Activated CD4-positive, alpha-beta T cell treated with anti-CD3 and anti-CD28 coated beads for 48 hours (primary cell): ENCODE data around the gene MARF1.
"Not testable (repeated sequence)": the region's sequence is repeated elsewhere in the genome, so short reads cannot be mapped to it uniquely, and the experiment has no call there.

Source experiments
- DNase-seq: peaks from one replicate; pipeline ENCODE4 v3.0.0-alpha.2; 2020

The MARF1 gene

DNA sequence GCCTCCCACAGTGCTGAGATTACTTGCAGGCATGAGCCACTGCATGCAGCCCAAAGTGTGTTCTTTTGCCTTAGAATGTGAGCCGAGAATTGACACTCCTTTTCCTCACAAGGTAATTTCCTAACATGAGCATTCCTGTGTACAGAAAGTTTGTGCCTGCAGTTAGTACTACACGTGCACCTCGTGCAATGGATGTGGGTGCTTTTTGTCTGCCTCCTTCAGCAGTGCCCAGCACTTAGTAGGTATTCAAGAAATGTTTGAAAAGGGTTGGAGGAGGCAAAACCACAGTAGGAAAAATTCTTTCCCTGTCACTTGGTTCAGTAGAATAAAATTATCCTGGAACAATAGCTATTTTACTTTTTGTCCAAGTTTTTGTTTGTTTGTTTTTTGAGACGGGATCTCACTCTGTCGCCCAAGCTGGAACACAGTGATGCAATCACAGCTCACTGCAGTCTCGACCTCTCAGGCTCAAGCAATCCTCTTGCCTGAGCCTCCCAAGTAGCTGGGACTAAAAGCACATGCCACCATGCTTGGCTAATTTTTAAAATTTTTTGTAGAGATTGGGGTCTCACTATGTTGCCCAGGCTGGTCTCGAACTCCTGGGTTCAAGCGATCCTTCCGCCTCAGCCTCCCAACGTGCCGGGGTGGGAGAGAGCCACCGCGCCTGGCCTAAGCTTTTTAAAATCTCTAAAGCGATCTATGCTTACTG, 9.5 kb upstream of the MARF1 start:
- DNase-seq, result no peak

DNA sequence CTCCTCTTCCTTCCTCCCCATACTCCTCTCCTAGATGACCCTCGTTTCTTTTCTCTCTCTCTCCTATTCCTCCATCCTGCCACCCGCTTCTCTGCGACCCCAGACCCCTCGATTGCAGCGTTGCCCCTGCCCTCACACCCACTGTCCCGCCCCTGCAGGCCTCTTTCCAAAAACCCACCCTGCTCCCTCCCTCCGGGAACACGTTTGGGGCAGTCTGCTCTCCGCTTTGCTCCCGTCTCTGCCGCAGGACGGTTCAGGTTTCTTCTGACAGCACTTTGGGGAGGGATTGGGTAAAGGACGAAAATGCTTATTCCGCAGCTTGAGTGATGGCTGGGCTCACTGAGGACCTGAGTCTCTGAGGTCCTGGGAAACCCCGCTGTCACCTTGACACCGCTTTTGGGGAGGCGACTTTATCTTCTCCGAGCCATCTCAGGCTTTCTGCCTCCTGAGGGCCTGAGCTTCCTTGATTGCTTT, 7.8 kb upstream of the MARF1 start:
- DNase-seq, result peak; percentile 59

DNA sequence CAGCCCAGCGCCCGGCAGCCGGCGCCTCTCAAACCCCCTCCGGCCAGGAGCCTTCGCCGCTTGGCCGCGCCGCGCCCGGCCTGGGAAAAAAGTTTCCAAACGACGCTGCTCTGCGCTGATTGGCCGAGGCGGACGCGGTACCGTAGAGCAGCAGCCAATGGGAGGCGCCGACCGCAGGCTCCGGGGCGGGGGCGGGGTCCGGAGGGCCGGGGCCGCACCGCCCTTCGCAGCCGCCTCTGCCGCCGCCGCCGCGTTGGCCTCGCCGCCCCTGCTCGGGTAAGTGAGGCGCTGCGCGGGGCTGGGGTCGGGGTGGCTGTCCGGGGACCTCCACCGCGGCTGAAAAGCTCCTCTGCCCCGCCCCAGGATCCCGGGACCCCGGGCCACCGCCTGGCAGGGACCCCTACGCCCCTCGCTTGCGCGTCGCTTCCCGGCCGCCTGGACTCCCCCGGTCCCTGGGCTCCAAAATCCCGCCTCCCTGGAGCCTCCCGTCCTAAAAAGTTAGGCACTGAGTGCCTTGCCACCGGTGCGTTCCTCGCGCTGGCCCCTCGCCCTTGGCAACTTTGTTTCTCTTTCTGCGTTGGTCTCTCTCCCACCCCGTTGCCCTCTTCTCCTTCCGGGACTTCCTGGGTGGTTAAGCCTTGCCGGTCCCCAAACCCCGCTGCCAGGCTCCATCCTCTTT, 7.2 kb upstream of the MARF1 start, which contains the start of gene NDE1:
TSS of gene NDE1 (plus strand) at position 227 of the 679 bp plus-strand sequence. CDS start 14,534 bp downstream, outside the sequence.
- DNase-seq, result peak; percentile 91

DNA sequence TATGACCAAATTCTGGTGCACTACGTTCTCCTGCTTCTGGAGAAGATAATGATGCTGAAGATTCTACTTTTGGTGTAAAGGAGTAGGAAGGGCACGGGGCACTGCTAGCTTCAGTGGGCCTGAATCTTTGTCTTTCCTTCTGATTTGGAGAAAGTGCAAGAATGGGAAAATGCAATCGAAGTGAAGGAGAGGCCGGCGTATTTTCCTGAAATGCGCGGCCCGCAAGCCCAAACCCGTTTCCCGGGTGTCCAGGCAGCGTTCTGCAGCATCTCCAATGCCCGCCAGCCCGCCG, 6.7 kb upstream of the MARF1 start:
- no peak for DNase-seq

DNA sequence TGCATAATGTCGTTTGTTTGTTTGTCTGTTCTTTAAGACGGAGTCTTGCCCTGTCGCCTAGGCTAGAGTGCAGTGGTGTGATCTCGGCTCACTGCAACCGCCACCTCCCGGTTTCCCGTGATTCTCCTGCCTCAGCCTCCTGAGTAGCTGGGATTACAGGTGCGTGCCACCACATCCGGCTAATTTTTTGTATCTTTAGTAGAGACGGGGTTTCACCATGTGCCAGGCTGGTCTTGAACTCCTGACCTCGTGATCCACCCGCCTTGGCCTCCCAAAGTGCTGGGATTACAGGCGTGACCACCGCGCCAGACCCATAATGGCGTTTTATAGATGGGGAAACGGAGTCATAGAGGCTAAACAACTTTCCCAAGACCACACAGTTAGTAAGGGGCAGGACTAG, 6.4 kb upstream of the MARF1 start:
- not testable (repeated sequence) for DNase-seq

DNA sequence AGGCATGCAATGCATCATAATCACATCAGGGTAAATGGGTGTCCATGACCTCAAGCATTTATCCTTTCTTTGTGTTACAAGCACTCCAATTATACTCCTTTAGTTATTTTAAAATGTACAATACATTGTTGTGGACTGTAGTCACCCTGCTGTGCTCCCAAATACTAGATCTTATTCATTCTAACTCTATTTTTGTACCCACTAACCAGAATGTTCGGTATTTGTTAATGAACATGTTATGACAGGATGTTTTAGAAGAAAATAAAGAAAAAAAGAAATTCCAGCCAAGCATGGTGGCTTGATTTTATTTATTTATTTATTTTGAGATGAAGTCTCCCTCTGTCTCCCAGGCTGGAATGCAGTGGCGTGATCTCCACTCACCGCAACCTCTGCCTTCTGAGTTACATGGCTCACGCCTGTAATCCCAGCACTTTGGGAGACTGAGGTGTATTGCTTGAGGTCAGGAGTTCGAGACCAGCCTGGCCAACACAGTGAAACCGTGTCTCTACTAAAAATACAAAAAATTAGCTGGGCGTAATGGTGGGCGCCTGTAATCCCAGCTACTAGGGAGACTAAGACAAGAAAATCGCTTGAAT, 5.3 kb upstream of the MARF1 start:
- DNase-seq, result no peak

DNA sequence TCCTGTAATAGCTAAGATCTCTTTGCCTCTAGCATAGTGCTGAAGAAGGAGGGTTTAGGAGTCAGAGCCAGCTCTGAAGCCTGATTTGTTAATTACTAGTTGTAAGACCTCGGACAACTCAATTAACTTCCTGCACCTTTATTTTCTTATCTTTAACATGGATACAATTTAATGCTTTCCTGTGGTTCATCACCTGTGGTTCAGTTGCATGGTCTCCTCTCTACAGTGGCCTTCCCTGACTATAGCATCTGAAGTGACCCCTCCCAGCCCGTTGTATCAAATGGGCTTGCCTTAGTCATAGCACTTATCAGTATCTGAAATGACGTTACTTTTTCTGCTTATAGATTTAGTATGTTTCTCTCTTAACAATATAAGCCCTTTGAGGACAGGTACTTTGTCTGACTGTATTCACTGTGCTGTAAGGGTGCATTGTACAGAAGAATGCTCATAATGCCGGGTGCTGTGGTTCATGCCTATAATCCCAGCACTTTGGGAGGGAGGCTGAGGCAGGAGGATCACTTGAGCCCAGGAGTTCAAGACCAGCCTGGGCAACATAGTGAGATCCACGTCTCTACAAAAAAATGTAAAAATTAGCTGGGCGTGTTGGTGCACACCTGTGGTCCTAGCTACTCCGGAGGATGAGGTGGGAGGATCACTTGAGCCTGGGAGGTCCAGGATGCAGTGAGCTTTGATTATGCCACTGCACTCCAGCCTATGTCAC, 4.5 kb upstream of the MARF1 start:
- no peak for DNase-seq

DNA sequence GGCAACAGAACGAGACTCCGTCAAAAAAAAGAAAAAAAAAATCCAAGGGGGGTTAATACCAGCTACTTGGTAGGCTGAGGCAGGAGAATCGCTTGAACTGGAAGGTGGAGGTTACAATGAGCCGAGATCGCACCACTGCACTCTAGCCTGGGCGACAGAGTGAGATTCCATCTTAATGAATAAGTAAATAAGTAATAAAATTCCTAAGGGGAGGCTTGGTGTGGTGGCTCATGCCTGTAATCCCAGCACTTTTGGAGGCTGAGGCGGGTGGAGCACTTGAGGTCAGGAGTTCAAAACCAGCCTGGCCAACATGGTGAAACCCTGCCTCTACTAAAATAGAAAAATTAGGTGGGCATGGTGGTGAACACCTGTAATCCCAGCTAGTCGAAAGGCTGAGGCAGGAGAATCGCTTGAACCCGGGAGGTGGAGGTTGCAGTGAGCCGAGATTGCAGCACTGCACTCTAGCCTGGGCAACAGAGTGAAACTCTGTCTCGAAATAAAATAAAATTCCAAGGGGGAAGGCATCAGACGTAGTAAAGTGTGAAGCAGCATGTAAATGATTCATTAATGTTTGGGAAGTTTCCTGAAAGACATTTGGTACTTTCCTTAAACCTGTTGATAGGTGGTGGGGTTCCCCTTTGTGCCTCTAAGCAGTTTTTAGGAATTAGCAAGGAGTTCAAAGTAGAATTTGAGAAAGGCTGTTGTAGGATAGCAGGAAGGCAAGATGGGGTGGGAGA, 3.8 kb upstream of the MARF1 start:
- DNase-seq, result not testable (repeated sequence)

DNA sequence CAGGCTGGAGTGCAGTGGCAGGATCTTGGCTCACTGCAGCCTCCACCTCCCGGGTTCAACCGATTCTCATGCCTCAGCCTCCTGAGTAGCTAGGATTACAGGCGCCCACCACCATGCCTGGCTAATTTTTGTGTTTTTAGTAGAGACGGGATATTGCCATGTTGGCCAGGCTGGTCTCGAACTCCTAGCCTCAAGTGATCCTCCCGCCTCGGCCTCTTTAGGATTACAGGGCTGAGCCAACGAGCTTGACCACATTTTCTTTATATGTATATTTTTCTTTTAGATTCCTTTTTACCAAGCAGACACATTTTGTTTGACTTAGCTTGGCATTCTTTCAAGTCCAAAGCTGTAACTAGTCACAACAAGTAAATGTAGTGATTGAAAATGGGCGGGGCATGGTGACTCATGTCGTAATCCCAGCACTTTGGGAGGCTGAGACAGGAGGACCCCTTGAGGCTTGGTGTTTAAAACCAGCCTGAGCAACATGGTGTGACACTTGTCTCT, 2.1 kb upstream of the MARF1 start:
- DNase-seq, result peak; percentile 66

DNA sequence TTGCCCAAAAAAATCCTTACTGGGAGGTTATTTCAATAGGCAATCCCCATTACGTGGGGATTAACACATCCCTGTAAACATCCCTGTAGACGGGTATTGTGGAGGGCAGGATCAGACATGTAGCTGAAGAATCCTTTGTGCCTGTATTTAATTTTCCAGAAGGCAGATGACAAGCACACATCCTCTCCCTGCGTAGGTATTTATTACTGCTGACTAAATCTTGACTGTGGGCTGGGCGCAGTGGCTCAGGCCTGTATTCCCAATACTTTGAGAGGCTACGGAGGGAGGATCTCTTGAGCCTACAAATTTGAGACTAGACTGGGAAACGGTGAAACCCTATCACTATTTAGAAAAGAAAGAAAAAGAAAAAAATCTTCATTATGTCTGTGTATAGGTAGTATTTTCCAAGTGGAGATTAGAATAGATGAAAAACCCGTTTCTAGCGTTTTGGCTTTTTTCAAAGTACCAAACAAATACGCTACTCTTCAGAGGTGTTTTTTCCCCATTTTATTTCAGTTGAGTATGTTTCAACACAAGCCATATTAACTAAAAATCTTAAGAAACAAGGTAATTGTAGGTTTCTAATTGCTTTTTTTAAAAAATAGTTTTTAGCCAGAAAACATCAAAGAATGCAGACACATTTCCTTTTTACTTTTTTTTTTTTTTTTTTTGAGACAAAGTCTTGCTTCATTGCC, 1.5 kb upstream of the MARF1 start:
- DNase-seq, result no peak

DNA sequence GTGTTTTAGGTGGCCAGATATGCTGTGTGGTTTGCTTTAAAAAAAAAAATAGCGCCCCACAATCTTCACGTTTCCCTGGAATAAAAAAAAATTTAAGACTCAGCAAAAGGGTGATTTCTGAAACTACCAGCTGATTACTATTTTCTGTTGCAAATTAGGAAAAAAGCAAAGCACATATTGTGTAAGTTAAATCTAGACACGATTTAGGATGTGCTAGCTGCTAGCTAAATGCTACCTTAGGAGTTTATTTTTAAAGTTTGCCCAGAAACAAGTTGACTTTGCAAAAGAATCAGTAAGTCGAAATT, 944 bp upstream of the MARF1 start:
- DNase-seq, result no peak

DNA sequence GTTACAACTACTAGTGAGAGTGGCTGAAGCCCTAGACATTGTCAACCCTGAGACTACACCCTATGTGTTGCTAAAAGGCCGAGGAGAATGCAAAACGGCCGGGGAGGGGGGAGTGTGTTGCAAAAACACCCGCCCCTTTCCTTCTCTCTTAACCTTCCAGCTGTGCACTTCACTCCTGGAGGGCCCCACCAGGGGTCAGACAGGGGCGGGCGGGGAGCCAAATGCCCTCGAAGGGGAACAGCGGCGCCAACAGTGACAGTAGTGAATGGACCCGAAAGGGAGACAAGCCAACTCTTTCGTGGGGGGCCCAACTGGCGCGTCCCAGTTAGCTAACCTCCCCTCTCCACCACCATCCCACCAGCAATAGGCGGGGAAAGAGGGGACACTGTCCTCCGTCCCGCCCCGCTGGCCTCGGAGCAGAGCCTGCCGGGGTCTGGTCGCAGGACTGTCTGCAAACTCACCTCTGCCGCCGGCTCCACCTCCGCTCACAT, 352 bp downstream of the MARF1 start:
- peak; percentile 90 for DNase-seq

DNA sequence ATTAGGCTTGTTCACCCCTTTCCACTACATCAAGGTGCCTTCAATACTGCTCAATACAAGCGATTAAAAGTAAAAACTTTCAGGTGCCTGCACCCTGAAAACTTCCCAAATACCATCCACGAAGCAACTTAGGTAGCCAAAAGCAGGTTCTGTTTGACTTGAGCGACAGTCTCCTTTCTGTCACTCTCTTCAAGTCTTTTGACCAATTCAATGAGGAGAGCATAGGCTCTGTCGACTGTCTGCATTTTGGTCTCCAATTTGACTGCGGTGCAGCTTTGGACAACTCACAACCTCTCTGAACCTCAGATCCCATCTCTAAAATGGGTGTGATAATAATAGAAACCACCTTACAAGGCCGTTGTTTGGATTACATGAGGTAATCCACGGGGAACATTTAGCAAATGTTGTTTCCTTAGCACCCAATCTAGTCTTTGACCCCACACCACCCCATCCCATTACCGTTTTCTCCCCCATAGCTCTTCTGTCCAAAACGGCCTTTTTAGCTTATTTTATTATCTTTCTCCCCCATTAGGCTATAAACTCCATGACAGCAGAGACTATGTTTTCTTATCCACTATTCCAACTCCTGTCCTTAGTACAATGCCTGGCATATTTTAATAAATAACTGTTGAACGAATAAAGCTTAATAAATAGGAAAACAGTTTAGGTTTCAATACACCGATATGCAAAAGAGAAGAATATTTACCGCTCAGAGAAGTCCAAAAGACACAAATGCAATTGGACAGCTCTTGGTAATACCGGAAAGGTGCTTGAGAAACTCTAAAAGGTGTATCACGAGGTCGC, 999 bp downstream of the MARF1 start:
- DNase-seq, result no peak

DNA sequence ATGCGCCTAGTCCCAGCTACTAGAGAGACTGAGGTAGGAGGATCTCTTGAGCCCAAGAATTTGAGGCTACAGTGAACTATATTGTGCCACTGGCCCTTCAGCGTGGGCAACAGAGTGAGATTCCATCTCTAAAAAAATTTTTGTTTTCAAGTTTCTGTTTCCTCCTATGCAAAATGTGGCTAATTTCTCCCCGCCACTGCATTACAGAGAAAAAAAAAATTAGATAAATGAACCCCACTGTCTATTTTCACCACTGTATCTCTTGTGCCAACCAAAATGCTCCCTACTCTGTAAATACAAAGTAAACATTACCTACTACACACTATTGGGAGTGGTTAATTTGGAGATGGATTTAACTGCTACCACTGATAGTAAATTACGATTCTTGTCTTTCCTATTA, 2.0 kb downstream of the MARF1 start:
- DNase-seq, result no peak

DNA sequence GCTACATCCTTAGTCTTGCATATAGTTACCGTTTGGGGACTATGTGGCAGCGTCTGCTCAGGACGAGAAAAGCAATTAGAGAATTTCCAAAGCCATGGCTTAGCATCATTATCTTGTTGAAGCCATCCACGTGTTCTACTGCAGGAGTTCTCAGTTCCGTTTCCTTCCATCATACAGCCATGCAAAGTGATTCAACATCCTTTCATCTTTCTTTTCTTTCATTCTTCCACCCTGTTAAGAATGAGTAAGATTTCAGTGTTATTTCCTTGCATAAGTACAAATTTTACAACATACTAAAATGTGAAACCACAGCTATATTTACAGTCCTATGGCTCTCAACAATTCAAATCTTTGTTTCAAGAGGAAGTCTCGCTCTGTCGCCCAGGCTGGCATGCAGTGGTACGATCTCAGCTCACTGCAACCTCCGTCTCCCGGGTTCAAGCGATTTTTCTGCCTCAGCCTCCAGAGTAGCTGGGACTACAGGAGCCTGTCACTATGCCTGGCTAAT, 3.8 kb downstream of the MARF1 start:
- DNase-seq, result peak; percentile 35

DNA sequence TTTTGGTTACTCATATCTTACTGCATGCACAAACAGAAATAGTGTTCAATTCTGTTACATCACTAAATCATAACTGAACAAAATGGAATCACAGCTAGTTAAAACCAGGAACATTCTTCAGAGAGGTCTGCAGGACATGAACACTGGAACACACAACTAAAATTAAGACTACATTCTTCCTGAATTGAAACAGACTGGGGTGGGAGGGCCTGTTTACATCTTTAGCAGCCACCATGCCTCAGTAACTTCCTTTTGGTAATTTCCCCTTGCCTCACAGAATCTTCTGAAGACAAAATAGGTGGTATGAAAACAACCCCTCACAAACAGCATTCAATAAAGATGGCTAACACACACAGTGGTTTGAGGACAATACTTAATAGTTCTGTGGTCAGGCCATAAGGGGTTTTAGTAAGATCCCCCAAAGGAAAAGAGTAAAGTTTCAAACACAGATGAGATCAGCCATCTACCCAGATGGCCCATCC, 6.5 kb downstream of the MARF1 start:
- DNase-seq, result no peak

DNA sequence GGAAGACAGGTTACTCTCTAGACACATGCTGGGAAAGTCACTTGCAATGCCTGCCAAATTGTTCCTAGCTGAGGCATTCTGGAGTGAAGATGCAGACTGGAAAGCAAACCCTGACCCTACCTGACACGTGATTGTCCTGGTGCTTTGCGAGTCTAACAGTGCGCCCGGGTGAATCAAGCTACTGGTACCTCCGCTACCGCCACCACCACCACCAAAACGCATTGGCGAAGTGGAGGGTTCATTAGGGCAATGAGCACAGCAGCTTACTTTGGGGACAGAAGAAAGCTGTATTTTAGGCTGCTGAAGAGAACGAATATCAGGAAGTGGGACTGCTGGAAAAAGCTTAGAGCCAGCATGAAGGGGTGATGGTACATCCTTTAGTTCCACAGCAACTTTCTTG, 7.0 kb downstream of the MARF1 start:
- DNase-seq, result no peak

DNA sequence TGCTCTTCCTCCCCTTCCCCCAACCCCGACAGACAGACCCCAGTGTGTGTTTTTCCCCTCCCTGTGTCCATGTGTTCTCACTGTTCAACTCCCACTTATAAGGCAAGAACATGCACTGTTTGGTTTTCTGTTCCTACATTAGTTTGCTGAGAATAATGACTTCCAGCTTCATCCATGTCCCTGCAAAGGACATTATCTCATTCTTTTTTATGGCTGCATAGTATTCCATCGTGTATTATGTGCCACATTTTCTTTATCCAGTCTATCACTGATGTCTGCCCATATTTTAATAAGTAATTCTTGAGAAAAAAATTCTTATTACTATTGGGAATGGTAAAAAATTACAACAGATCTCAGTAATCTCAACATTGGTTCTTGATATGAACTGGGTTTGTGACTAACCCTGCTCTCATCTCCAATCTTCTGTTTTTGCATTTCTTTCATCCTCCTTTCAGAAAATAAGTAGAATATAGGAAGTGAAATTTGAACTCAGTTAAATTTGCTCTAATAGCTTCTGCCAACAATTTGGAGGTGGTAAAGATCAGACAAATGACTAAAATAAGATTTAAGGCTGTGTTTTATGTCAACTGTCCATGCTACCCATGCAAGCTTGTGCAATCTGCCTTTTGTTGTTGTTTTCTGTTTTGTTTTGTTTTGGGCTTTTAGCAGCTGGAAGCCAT, 11.1 kb downstream of the MARF1 start:
- DNase-seq, result no peak

DNA sequence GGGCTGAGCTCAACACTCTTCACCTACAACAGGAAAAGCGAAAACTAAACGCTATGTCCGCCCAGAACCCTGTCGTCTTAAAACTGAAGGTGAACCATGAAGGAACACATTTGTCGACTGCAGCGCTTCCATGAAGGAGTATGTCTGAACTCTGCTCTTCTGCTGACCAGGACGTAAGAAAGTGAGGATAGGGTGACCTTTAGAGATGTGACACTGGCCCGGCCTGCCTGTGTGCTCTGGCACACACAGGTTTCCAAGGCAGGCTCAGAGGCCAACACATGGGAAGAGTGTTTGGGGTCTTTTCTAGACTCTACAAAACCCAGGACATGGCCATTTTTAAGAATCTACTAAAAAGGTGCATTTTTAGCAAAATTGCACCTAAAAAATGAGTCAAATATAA, 21.1 kb downstream of the MARF1 start:
- no peak for DNase-seq

DNA sequence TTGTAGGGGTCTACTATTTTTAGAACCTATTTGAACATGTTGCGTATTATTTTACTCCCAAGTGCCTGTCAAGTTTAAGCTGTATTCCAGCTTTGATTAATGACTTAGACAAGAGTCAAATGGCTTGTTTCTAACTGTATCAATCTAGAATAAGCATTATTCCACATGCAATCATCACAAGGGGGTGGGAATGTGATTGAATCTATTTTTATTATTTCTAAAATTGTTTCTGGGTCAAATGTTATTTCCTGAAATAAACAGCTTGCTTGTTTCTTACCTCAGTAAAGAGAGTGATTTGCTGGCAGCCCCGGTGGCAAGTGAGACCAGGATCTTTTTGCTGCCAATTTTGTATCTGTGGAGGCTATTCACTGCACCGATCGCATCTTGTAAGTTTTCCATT, 21.5 kb downstream of the MARF1 start:
- no peak for DNase-seq
